ENCODE measurements around the gene PPARG. TPM values are rescaled to one million over a fixed set of nuclear protein-coding genes. Genes with fewer than 3 reads are reported as not detected.
"Not testable (repeated sequence)": the region's sequence is repeated elsewhere in the genome, so short reads cannot be mapped to it uniquely, and the experiment has no call there.

PPARG gene
- total and polyA plus RNA-seq, 2 of the 8 experiments (the other 6 are each of a cell fraction or from before 2014, with no cell fraction given) = 0.06 TPM; not detected in 1

DNA sequence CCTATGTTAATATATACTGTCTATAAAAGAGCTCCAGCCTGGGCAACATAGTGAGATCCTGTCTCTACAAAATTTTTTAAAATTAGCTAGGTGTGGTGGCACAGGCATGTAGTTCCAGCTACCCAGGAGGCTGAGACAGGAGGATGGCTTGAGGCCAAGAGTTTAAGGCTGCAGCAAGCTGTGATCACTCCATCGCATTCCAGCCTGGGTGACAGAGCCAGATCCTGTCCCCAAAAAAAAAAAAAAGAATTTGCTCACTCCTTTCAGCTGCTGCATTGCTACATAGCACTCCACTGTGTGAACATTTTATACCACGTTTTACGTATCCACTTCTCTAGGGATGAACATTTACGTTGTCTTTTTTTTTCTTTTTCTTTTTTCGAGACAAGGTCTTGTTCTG, 189.5 kb downstream of the PPARG start:
- no peak overlapping the region for H2BK15ac ChIP-seq (ENCODE audit: low read length)
- H3K4ac ChIP-seq (replicated peaks; ENCODE audit: insufficient read length, low read depth, low read length) = no peak overlapping the region
- no peaks in the 10 kb centered on the region for H3K27me3 ChIP-seq (replicated peaks in 1 of 4; ENCODE audit: control insufficient read depth in 3 of 4, extremely low read depth in 1 of 4, insufficient read depth in 3 of 4, low read length in 3 of 4)
- H3K23ac ChIP-seq (ENCODE audit: insufficient read length) = no peak overlapping the region
- no peaks in the 10 kb centered on the region for H3K9me3 ChIP-seq (ENCODE audit: insufficient read depth in 2 of 2, low read depth in 1 of 2, low read length in 1 of 2)
- no peak overlapping the region for H2BK120ac ChIP-seq (replicated peaks; ENCODE audit: low read depth, low read length)
- H2AFZ ChIP-seq (ENCODE audit: low read length) = no peak overlapping the region
- FAIRE-seq (no peak), DNase-seq (ENCODE audit: low read depth in 1 of 2, low spot score in 2 of 2) (no peak)
- POLR2A ChIA-PET (ENCODE audit: partially characterized antibody) = interaction anchor here (0.7 kb wide), 1 partner anchor 44 kb away, joined by 3 read pairs; no protein-coding TSS in a partner anchor
- no peak overlapping the region for H4K8ac ChIP-seq (ENCODE audit: extremely low read depth, insufficient read depth, low read length)
- no peak overlapping the region for H4K5ac ChIP-seq (ENCODE audit: insufficient read length, low read depth, low read length)
- no peak overlapping the region for H3K27ac ChIP-seq (ENCODE audit: low read depth, low read length)
- H3K4me3 ChIP-seq (ENCODE audit: extremely low read depth in 1 of 4, insufficient read depth in 2 of 4, low read depth in 3 of 4, low read length in 4 of 4) = no peak overlapping the region
- no peak for TF ChIP-seq FOSL1 (IDR thresholded peaks at IDR 0.05; ENCODE audit: insufficient read depth, low read depth, low read length)
- H2BK12ac ChIP-seq (ENCODE audit: low read depth, low read length) = no peak overlapping the region
- H2BK5ac ChIP-seq (ENCODE audit: low read depth, low read length) = no peak overlapping the region
- no peaks in the 10 kb centered on the region for H3K79me2 ChIP-seq (ENCODE audit: control insufficient read depth in 1 of 2, insufficient read depth in 2 of 2, low read length in 2 of 2)
- H3K14ac ChIP-seq (ENCODE audit: insufficient read length) = no peak overlapping the region
- CTCF ChIA-PET (ENCODE audit: partially characterized antibody) = interaction anchor here (0.6 to 4.4 kb wide), 14 partner anchors 9 to 343 kb away, joined by 3 to 36 read pairs (median 4); no protein-coding TSS in a partner anchor
- no peaks in the 10 kb centered on the region for H3K23me2 ChIP-seq (ENCODE audit: low read depth, low read length)
- H3K4me2 ChIP-seq (ENCODE audit: insufficient read depth in 1 of 2, low read depth in 2 of 2, low read length in 2 of 2) = no peak overlapping the region
- H3K79me1 ChIP-seq (ENCODE audit: low read depth, low read length) = no peaks in the 10 kb centered on the region
- H4K91ac ChIP-seq (replicated peaks; ENCODE audit: insufficient read length, low read length) = no peak overlapping the region
- no peaks in the 10 kb centered on the region for H3K36me3 ChIP-seq (ENCODE audit: control insufficient read depth in 2 of 4, insufficient read depth in 4 of 4, low read length in 3 of 4)
- no peak overlapping the region for H2BK20ac ChIP-seq (ENCODE audit: low read length)
- no peaks in the 10 kb centered on the region for H4K20me1 ChIP-seq (replicated peaks in 1 of 2; ENCODE audit: control insufficient read depth in 1 of 2, insufficient read depth in 2 of 2, low read length in 2 of 2)
- no peak overlapping the region for H3K56ac ChIP-seq (replicated peaks; ENCODE audit: insufficient read length, low read depth, low read length)
- WGBS, 2 experiments (ENCODE audit: extremely low coverage in 1 of 2, insufficient coverage in 1 of 2, insufficient read length in 1 of 2, insufficient replicate concordance in 2 of 2, low coverage in 1 of 2, low lambda C conversion rate in 2 of 2, missing lambda C conversion rate in 1 of 2) = 80% methylated on average over 5 of the region's 5 CpGs; no CpG with 5 or more reads in 1 of the 2 experiments
- H3K9ac ChIP-seq (replicated peaks in 1 of 4; ENCODE audit: extremely low read depth in 1 of 4, low read depth in 3 of 4, low read length in 3 of 4) = no peak overlapping the region
- peaks cover 0 to 4% (median 2%) of the 10 kb centered on the region in 4 experiments; a peak in 6 of 7 replicates for H3K4me1 ChIP-seq (replicated peaks in 1 of 4; ENCODE audit: control insufficient read depth in 3 of 4, insufficient read depth in 4 of 4, low read length in 3 of 4)
- no peak overlapping the region for H3K18ac ChIP-seq (ENCODE audit: extremely low read depth, low read length)
- no peak overlapping the region for H2AK5ac ChIP-seq (ENCODE audit: low read depth, low read length)

DNA sequence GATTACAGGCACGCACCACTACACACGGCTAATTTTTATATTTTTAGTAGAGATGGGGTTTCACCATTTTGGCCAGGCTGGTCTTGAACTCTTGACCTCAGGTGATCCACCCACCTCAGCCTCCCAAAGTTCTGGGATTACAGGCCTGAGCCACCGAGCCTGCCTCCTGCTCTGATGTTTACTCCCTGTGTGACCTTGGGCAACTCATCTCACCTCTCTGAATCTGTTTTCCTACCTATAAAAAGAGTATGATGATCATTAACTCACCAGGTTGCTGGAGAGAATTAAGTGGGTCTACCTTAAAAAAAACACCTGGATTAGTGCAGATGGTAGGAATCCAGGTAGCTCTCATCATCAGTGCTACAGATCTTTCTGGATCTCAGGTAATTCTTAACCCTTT, 190.3 kb downstream of the PPARG start:
- H3K23me2 ChIP-seq (ENCODE audit: low read depth, low read length); H3K4me1 ChIP-seq (replicated peaks in 1 of 4; ENCODE audit: control insufficient read depth in 3 of 4, insufficient read depth in 4 of 4, low read length in 3 of 4); H3K4ac ChIP-seq (replicated peaks; ENCODE audit: insufficient read length, low read depth, low read length); H3K36me3 ChIP-seq (ENCODE audit: control insufficient read depth in 2 of 4, insufficient read depth in 4 of 4, low read length in 3 of 4); H3K14ac ChIP-seq (ENCODE audit: insufficient read length); H2BK12ac ChIP-seq (ENCODE audit: low read depth, low read length); H3K4me3 ChIP-seq (ENCODE audit: extremely low read depth in 1 of 4, insufficient read depth in 2 of 4, low read depth in 3 of 4, low read length in 4 of 4); DNase-seq (ENCODE audit: low read depth in 1 of 2, low spot score in 2 of 2); H2BK5ac ChIP-seq (ENCODE audit: low read depth, low read length); H4K20me1 ChIP-seq (replicated peaks in 1 of 2; ENCODE audit: control insufficient read depth in 1 of 2, insufficient read depth in 2 of 2, low read length in 2 of 2); H3K4me2 ChIP-seq (ENCODE audit: insufficient read depth in 1 of 2, low read depth in 2 of 2, low read length in 2 of 2); H3K23ac ChIP-seq (ENCODE audit: insufficient read length); H4K8ac ChIP-seq (ENCODE audit: extremely low read depth, insufficient read depth, low read length); H2BK120ac ChIP-seq (replicated peaks; ENCODE audit: low read depth, low read length); H3K9me3 ChIP-seq (ENCODE audit: insufficient read depth in 2 of 2, low read depth in 1 of 2, low read length in 1 of 2); H4K5ac ChIP-seq (ENCODE audit: insufficient read length, low read depth, low read length); H3K56ac ChIP-seq (replicated peaks; ENCODE audit: insufficient read length, low read depth, low read length); H2AK5ac ChIP-seq (ENCODE audit: low read depth, low read length); H3K9ac ChIP-seq (replicated peaks in 1 of 4; ENCODE audit: extremely low read depth in 1 of 4, low read depth in 3 of 4, low read length in 3 of 4); H3K79me1 ChIP-seq (ENCODE audit: low read depth, low read length); H2BK15ac ChIP-seq (ENCODE audit: low read length); H3K27ac ChIP-seq (ENCODE audit: low read depth, low read length); FAIRE-seq; H3K18ac ChIP-seq (ENCODE audit: extremely low read depth, low read length); H3K79me2 ChIP-seq (ENCODE audit: control insufficient read depth in 1 of 2, insufficient read depth in 2 of 2, low read length in 2 of 2); H3K27me3 ChIP-seq (replicated peaks in 1 of 4; ENCODE audit: control insufficient read depth in 3 of 4, extremely low read depth in 1 of 4, insufficient read depth in 3 of 4, low read length in 3 of 4); H4K91ac ChIP-seq (replicated peaks; ENCODE audit: insufficient read length, low read length); H2BK20ac ChIP-seq (ENCODE audit: low read length): not testable (repeated sequence)
- 100% methylated on average over 3 of the region's 3 CpGs; no CpG with 5 or more reads in 1 of the 2 experiments for WGBS, 2 experiments (ENCODE audit: extremely low coverage in 1 of 2, insufficient coverage in 1 of 2, insufficient read length in 1 of 2, insufficient replicate concordance in 2 of 2, low coverage in 1 of 2, low lambda C conversion rate in 2 of 2, missing lambda C conversion rate in 1 of 2)
- H2AFZ ChIP-seq (ENCODE audit: low read length) = peak overlapping the region; percentile 98; the same call in 1 of the 2 replicates
- CTCF ChIA-PET (ENCODE audit: partially characterized antibody) = interaction anchor here (0.6 to 4.4 kb wide), 56 partner anchors 9 to 1205 kb away, joined by 3 to 36 read pairs (median 4); partner anchors contain the start of gene PPARG
- POLR2A ChIA-PET (ENCODE audit: partially characterized antibody) = interaction anchor here (1.7 kb wide), 1 partner anchor 66 kb away, joined by 7 read pairs; the partner anchor contains the start of gene MKRN2OS
